ENCODE data around the gene SCN5A. TPM values are rescaled to one million over a fixed set of nuclear protein-coding genes. Genes with fewer than 3 reads are reported as not detected.

Gene SCN5A
- total RNA-seq, 1 donor: not detected

DNA sequence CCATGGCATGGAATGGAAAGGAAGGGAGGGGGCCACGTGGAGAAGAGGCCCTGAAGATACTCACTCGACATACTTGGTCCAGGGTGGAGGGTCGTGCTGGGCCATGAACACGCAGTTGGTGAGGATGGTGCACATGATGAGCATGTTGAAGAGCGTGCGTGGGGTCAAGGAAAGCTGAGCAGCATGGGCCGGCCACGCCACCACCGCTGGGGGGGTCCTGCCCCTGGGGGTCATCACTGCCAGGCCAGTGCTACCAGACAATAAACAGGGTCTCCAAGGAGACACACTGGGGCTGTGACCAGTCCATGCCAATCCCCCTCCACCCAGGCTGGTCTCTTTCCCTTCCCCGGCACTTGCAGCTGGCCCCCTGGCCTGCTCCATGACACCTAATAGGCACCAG lies 27.2 kb downstream of the SCN5A start:
- no peaks in the 10 kb centered on the region for H4K20me1 ChIP-seq (ENCODE audit: insufficient read depth, low read length)
- DNase-seq (ENCODE audit: insufficient read length, low spot score, missing footprints): no peak
- TF ChIP-seq, protein P1, sequence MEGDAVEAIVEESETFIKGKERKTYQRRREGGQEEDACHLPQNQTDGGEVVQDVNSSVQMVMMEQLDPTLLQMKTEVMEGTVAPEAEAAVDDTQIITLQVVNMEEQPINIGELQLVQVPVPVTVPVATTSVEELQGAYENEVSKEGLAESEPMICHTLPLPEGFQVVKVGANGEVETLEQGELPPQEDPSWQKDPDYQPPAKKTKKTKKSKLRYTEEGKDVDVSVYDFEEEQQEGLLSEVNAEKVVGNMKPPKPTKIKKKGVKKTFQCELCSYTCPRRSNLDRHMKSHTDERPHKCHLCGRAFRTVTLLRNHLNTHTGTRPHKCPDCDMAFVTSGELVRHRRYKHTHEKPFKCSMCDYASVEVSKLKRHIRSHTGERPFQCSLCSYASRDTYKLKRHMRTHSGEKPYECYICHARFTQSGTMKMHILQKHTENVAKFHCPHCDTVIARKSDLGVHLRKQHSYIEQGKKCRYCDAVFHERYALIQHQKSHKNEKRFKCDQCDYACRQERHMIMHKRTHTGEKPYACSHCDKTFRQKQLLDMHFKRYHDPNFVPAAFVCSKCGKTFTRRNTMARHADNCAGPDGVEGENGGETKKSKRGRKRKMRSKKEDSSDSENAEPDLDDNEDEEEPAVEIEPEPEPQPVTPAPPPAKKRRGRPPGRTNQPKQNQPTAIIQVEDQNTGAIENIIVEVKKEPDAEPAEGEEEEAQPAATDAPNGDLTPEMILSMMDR (IDR thresholded peaks at IDR 0.05; ENCODE audit: extremely low read depth, low read depth, low read length): no peak
- no peak overlapping the region for H3K4me2 ChIP-seq (ENCODE audit: insufficient read depth, low read length)
- H3K4me1 ChIP-seq (ENCODE audit: insufficient read depth, low read length): no peaks in the 10 kb centered on the region
- no peak overlapping the region for H2AFZ ChIP-seq (ENCODE audit: low read length)
- no peak overlapping the region for H3K4me3 ChIP-seq (ENCODE audit: insufficient read depth, low read length)
- no peaks in the 10 kb centered on the region for H3K27me3 ChIP-seq (ENCODE audit: insufficient read depth, low read length)
- H3K9me3 ChIP-seq (ENCODE audit: low read depth, low read length): no peaks in the 10 kb centered on the region
- H3K27ac ChIP-seq (ENCODE audit: low read depth, low read length): no peak overlapping the region
- no peaks in the 10 kb centered on the region for H3K79me2 ChIP-seq (ENCODE audit: insufficient read depth, low read length)
- H3K36me3 ChIP-seq (ENCODE audit: insufficient read depth, low read length): no peaks in the 10 kb centered on the region

DNA sequence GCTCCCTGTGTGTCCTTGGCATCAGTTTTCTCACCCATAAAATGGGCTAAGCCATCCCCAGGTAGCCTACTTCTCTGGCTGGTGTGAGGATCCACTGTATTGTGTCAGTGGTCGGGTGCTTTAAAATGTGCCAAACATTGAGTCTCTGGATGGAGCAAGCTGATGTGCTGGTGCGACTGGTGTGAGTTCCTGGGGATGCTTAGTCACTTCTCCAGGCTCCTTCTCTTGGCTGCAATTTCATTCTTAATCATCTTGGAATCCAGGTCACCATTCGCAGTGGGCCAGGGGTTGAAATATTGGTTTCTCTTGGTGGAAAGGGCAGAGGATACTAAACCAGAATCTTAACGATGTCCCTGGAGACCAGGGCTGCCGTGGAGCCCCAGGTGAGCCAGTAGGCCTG lies 29.3 kb downstream of the SCN5A start:
- TF ChIP-seq, protein P1 (IDR thresholded peaks at IDR 0.05; ENCODE audit: extremely low read depth, low read depth, low read length): no peak
- Histone ChIP-seq H3K27ac (ENCODE audit: low read depth, low read length) (no peak overlapping the region), H3K4me1 (ENCODE audit: insufficient read depth, low read length) (no peaks in the 10 kb centered on the region), H4K20me1 (ENCODE audit: insufficient read depth, low read length) (no peaks in the 10 kb centered on the region), H3K36me3 (ENCODE audit: insufficient read depth, low read length) (no peaks in the 10 kb centered on the region), H3K9me3 (ENCODE audit: low read depth, low read length) (no peaks in the 10 kb centered on the region), H3K27me3 (ENCODE audit: insufficient read depth, low read length) (no peaks in the 10 kb centered on the region), H3K79me2 (ENCODE audit: insufficient read depth, low read length) (no peaks in the 10 kb centered on the region), H2AFZ (ENCODE audit: low read length) (no peak overlapping the region), H3K4me3 (ENCODE audit: insufficient read depth, low read length) (no peak overlapping the region), H3K4me2 (ENCODE audit: insufficient read depth, low read length) (no peak overlapping the region)
- no peak for DNase-seq (ENCODE audit: insufficient read length, low spot score, missing footprints)

DNA sequence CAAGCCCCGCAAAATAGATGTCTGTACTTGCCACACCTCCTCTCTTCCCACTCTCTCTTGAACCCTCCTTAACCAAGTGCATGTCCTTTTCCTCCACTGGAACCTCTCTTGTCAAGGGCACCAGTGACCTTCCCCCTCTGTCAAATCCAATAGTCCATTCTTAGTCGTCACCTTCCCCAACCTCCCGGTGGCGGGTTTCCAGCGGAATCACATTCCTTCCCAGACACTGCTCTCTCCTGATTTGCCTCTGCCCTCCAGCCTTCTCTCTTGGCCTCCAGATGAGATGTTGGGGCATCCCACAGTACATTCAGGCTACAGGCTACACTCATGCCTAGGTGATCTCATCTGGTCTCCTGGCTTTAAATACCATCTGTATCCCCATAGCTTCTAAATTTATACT lies 31.1 kb downstream of the SCN5A start:
- H3K79me2 ChIP-seq (ENCODE audit: insufficient read depth, low read length): no peaks in the 10 kb centered on the region
- DNase-seq (ENCODE audit: insufficient read length, low spot score, missing footprints): peak; percentile 67
- TF ChIP-seq, protein P1 (IDR thresholded peaks at IDR 0.05; ENCODE audit: extremely low read depth, low read depth, low read length): no peak
- no peaks in the 10 kb centered on the region for H3K36me3 ChIP-seq (ENCODE audit: insufficient read depth, low read length)
- H2AFZ ChIP-seq (ENCODE audit: low read length): no peak overlapping the region
- H3K4me3 ChIP-seq (ENCODE audit: insufficient read depth, low read length): no peak overlapping the region
- H3K4me2 ChIP-seq (ENCODE audit: insufficient read depth, low read length): no peak overlapping the region
- H4K20me1 ChIP-seq (ENCODE audit: insufficient read depth, low read length): no peaks in the 10 kb centered on the region
- no peak overlapping the region for H3K27ac ChIP-seq (ENCODE audit: low read depth, low read length)
- no peaks in the 10 kb centered on the region for H3K9me3 ChIP-seq (ENCODE audit: low read depth, low read length)
- no peaks in the 10 kb centered on the region for H3K27me3 ChIP-seq (ENCODE audit: insufficient read depth, low read length)
- no peaks in the 10 kb centered on the region for H3K4me1 ChIP-seq (ENCODE audit: insufficient read depth, low read length)

DNA sequence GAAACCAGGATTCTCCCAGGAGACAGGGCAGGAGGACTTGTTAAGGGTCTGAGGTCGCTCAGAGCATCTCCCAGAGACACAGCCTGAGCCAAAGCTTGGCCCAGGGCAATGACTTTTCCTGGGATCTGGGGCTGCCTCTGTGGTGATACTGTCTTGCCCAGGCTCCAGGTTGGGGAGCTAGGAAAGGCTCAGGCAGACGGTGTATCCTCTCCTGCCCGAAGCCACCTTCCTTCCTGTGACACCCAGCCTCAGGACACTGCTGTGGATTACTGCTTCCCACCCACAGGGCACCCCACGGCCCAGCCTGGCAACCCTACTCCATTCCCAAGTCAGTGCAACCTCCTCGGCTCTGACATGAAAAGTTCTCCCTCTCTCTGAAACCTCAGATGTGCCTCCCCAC lies 31.9 kb downstream of the SCN5A start:
- Histone ChIP-seq H3K79me2 (ENCODE audit: insufficient read depth, low read length) (no peaks in the 10 kb centered on the region), H3K4me2 (ENCODE audit: insufficient read depth, low read length) (no peak overlapping the region), H3K9me3 (ENCODE audit: low read depth, low read length) (no peaks in the 10 kb centered on the region), H2AFZ (ENCODE audit: low read length) (no peak overlapping the region), H3K27me3 (ENCODE audit: insufficient read depth, low read length) (no peaks in the 10 kb centered on the region), H4K20me1 (ENCODE audit: insufficient read depth, low read length) (no peaks in the 10 kb centered on the region), H3K27ac (ENCODE audit: low read depth, low read length) (no peak overlapping the region), H3K4me1 (ENCODE audit: insufficient read depth, low read length) (no peaks in the 10 kb centered on the region), H3K4me3 (ENCODE audit: insufficient read depth, low read length) (no peak overlapping the region), H3K36me3 (ENCODE audit: insufficient read depth, low read length) (no peaks in the 10 kb centered on the region)
- TF ChIP-seq, protein P1 (IDR thresholded peaks at IDR 0.05; ENCODE audit: extremely low read depth, low read depth, low read length): no peak
- peak; percentile 34 for DNase-seq (ENCODE audit: insufficient read length, low spot score, missing footprints)

Measured in osteoblast (primary cell).